Measurements from ENCODE around the gene PPP1R12A.

Gene PPP1R12A

GRCh38 chr12:79973801-79974200 is 38.9 kb upstream of the PPP1R12A start:
- TF ChIP-seq, protein P1, sequence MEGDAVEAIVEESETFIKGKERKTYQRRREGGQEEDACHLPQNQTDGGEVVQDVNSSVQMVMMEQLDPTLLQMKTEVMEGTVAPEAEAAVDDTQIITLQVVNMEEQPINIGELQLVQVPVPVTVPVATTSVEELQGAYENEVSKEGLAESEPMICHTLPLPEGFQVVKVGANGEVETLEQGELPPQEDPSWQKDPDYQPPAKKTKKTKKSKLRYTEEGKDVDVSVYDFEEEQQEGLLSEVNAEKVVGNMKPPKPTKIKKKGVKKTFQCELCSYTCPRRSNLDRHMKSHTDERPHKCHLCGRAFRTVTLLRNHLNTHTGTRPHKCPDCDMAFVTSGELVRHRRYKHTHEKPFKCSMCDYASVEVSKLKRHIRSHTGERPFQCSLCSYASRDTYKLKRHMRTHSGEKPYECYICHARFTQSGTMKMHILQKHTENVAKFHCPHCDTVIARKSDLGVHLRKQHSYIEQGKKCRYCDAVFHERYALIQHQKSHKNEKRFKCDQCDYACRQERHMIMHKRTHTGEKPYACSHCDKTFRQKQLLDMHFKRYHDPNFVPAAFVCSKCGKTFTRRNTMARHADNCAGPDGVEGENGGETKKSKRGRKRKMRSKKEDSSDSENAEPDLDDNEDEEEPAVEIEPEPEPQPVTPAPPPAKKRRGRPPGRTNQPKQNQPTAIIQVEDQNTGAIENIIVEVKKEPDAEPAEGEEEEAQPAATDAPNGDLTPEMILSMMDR (IDR thresholded peaks at IDR 0.05; ENCODE audit: insufficient read depth, low read depth, low read length, missing control alignments): no peak
- no peak for DNase-seq (ENCODE audit: low read depth)
- H3K4me3 ChIP-seq (ENCODE audit: low read length): no peak overlapping the region

DNA sequence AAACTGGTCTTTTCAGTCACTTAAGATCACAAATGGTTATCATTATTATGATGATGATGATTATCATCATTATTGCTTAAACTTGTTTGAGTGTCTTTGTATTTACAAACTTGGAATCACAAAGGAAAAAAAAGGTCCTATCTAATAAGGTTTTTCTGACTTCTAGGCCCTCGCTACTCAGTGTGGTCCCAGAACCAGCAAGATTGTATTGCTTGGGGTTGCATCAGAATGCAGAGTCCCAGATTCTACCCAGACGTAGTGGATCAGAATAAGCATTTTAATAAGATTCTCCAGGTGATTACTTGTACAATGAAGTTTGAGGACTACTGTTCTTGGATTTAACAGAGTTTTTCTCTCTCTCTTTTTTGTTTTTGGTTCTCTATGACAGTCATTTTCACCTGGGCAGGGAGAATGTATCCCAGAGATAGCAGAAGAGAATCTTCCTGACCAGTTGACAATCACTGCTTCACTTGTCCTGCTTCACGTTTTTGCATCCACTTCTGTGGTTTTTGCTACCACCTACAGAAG is 29.3 kb upstream of the PPP1R12A start:
- DNase-seq (ENCODE audit: low read depth): no peak
- TF ChIP-seq, protein P1 (IDR thresholded peaks at IDR 0.05; ENCODE audit: insufficient read depth, low read depth, low read length, missing control alignments): no peak
- no peak overlapping the region for H3K4me3 ChIP-seq (ENCODE audit: low read length)

- H3K4me3 ChIP-seq (ENCODE audit: low read length): no peak overlapping the region
- TF ChIP-seq, protein P1 (IDR thresholded peaks at IDR 0.05; ENCODE audit: insufficient read depth, low read depth, low read length, missing control alignments): no peak
- DNase-seq (ENCODE audit: low read depth): no peak
Measured at GRCh38 chr12:79961411-79961810, 26.5 kb upstream of the PPP1R12A start.

- no peak overlapping the region for H3K4me3 ChIP-seq (ENCODE audit: low read length)
- TF ChIP-seq, protein P1 (IDR thresholded peaks at IDR 0.05; ENCODE audit: insufficient read depth, low read depth, low read length, missing control alignments): no peak
- DNase-seq (ENCODE audit: low read depth): no peak
Measured at GRCh38 chr12:79959484-79959883, 24.6 kb upstream of the PPP1R12A start.

- no peak overlapping the region for H3K4me3 ChIP-seq (ENCODE audit: low read length)
- no peak for DNase-seq (ENCODE audit: low read depth)
- TF ChIP-seq, protein P1 (IDR thresholded peaks at IDR 0.05; ENCODE audit: insufficient read depth, low read depth, low read length, missing control alignments): no peak
Measured at GRCh38 chr12:79956896-79957295, 22.0 kb upstream of the PPP1R12A start.

DNA sequence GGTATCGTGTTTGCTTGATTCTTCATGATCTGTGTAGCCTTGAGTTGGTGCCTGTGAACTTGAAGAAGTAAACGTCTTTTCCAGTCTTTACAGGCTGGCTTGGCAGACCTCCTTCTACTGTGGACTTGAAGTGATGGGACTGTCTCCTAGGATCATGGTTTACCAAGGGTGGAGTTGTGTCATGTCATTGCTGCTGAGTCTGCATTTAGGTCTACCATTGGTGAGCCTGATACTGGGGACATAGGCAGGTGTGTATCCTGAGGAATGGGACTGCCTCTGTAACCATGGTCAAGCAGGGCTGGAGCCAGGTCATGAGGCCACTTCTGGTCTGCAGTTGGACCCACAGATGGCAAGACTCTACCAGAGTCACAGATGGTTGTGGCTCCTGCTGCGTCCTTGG is 20.7 kb upstream of the PPP1R12A start:
- no peak for DNase-seq (ENCODE audit: low read depth)
- H3K4me3 ChIP-seq (ENCODE audit: low read length): no peak overlapping the region
- TF ChIP-seq, protein P1 (IDR thresholded peaks at IDR 0.05; ENCODE audit: insufficient read depth, low read depth, low read length, missing control alignments): no peak

- TF ChIP-seq, protein P1 (IDR thresholded peaks at IDR 0.05; ENCODE audit: insufficient read depth, low read depth, low read length, missing control alignments): no peak
- DNase-seq (ENCODE audit: low read depth): no peak
- no peak overlapping the region for H3K4me3 ChIP-seq (ENCODE audit: low read length)
Measured at GRCh38 chr12:79954037-79954610, 19.2 kb upstream of the PPP1R12A start.
